Measurements from ENCODE around the gene RPEL1. TPM values are rescaled to one million over a fixed set of nuclear protein-coding genes. Genes with fewer than 3 reads are reported as not detected.

RPEL1 gene
- total and polyA plus RNA-seq, 2 of the 8 experiments (the other 6 are each of a cell fraction or from before 2014, with no cell fraction given): 0.12 TPM; not detected in 1

DNA sequence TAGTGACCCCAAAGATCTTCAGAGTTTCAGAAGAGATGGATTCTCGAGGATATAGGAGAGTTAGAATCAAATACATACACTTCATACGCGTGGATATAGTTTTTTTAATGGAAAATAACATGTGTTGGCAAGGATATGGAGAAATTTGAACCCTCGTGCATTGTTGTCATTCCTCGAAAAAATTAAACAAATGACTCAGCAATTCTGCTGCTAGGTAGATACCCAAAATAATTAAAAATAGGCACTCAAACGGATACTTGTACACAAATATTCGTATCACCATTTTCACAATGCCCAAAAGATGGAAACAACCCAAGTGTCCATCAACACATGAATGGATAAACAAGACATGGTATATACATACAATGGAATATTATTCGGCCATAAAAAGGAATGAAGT is 47.0 kb upstream of the RPEL1 start:
- ChIA-PET POLR2A (ENCODE audit: partially characterized antibody) (no interaction called here), CTCF (ENCODE audit: partially characterized antibody) (interaction anchor here (1.2 kb wide), 1 partner anchor 51 kb away, joined by 4 read pairs; no protein-coding TSS in a partner anchor)
- no peak for DNase-seq (ENCODE audit: low read depth in 1 of 2, low spot score in 2 of 2)

More for the DNA sequence above, 47.0 kb upstream of the RPEL1 start:
- Histone ChIP-seq H3K27ac (ENCODE audit: low read depth, low read length) (no peak overlapping the region), H3K79me2 (ENCODE audit: control insufficient read depth in 1 of 2, insufficient read depth in 2 of 2, low read length in 2 of 2) (no peaks in the 10 kb centered on the region), H2AK5ac (ENCODE audit: low read depth, low read length) (no peak overlapping the region), H2BK120ac (replicated peaks; ENCODE audit: low read depth, low read length) (no peak overlapping the region), H3K23me2 (ENCODE audit: low read depth, low read length) (peaks cover 3% of the 10 kb centered on the region; the same call in 1 of the 2 replicates), H3K56ac (replicated peaks; ENCODE audit: insufficient read length, low read depth, low read length) (no peak overlapping the region), H3K23ac (ENCODE audit: insufficient read length) (no peak overlapping the region), H3K9ac (replicated peaks in 1 of 4; ENCODE audit: extremely low read depth in 1 of 4, low read depth in 3 of 4, low read length in 3 of 4) (no peak overlapping the region), H3K9me3 (ENCODE audit: insufficient read depth in 2 of 2, low read depth in 1 of 2, low read length in 1 of 2) (no peaks in the 10 kb centered on the region), H2AFZ (ENCODE audit: low read length) (no peak overlapping the region), H2BK5ac (ENCODE audit: low read depth, low read length) (no peak overlapping the region), H3K4me1 (replicated peaks in 1 of 4; ENCODE audit: control insufficient read depth in 3 of 4, insufficient read depth in 4 of 4, low read length in 3 of 4) (peaks cover 0 to 12% (median 4%) of the 10 kb centered on the region in 4 experiments; a peak in 3 of 7 replicates), H3K79me1 (ENCODE audit: low read depth, low read length) (no peaks in the 10 kb centered on the region; the same call in 1 of the 2 replicates), H3K27me3 (replicated peaks in 1 of 4; ENCODE audit: control insufficient read depth in 3 of 4, extremely low read depth in 1 of 4, insufficient read depth in 3 of 4, low read length in 3 of 4) (peaks cover 0 to 4% (median 1%) of the 10 kb centered on the region in 4 experiments; a peak in 4 of 7 replicates), H4K8ac (ENCODE audit: extremely low read depth, insufficient read depth, low read length) (no peak overlapping the region), H3K36me3 (ENCODE audit: control insufficient read depth in 2 of 4, insufficient read depth in 4 of 4, low read length in 3 of 4) (no peaks in the 10 kb centered on the region), H2BK20ac (ENCODE audit: low read length) (no peak overlapping the region), H3K4me2 (ENCODE audit: insufficient read depth in 1 of 2, low read depth in 2 of 2, low read length in 2 of 2) (no peak overlapping the region), H3K18ac (ENCODE audit: extremely low read depth, low read length) (no peak overlapping the region), H3K14ac (ENCODE audit: insufficient read length) (no peak overlapping the region), H4K91ac (replicated peaks; ENCODE audit: insufficient read length, low read length) (no peak overlapping the region), H4K20me1 (replicated peaks in 1 of 2; ENCODE audit: control insufficient read depth in 1 of 2, insufficient read depth in 2 of 2, low read length in 2 of 2) (no peaks in the 10 kb centered on the region), H4K5ac (ENCODE audit: insufficient read length, low read depth, low read length) (no peak overlapping the region), H2BK12ac (ENCODE audit: low read depth, low read length) (no peak overlapping the region), H2BK15ac (ENCODE audit: low read length) (no peak overlapping the region), H3K4ac (replicated peaks; ENCODE audit: insufficient read length, low read depth, low read length) (no peak overlapping the region), H3K4me3 (ENCODE audit: extremely low read depth in 1 of 4, insufficient read depth in 2 of 4, low read depth in 3 of 4, low read length in 4 of 4) (no peak overlapping the region)
- WGBS, 2 experiments (ENCODE audit: extremely low coverage in 1 of 2, insufficient coverage in 1 of 2, insufficient read length in 1 of 2, insufficient replicate concordance in 2 of 2, low coverage in 1 of 2, low lambda C conversion rate in 2 of 2, missing lambda C conversion rate in 1 of 2): 95% methylated on average over 8 of the region's 8 CpGs; no CpG with 5 or more reads in 1 of the 2 experiments
- FAIRE-seq: no peak
- TF ChIP-seq BACH1 (IDR thresholded peaks at IDR 0.05; ENCODE audit: low read length) (peak; percentile 39; the same call in 1 of the 2 replicates), MAFK (IDR thresholded peaks at IDR 0.05; ENCODE audit: low read depth, low read length) (peak; percentile 47; the same call in 1 of the 2 replicates), SRF (IDR thresholded peaks at IDR 0.05; ENCODE audit: low read depth, low read length) (no peak)
